ENCODE measurements around the gene TULP3.
A peak's percentile ranks its signal among the peaks of the same experiment; 100 is the strongest.
"Not testable (repeated sequence)": the region's sequence is repeated elsewhere in the genome, so short reads cannot be mapped to it uniquely, and the experiment has no call there.

Gene TULP3, protein sequence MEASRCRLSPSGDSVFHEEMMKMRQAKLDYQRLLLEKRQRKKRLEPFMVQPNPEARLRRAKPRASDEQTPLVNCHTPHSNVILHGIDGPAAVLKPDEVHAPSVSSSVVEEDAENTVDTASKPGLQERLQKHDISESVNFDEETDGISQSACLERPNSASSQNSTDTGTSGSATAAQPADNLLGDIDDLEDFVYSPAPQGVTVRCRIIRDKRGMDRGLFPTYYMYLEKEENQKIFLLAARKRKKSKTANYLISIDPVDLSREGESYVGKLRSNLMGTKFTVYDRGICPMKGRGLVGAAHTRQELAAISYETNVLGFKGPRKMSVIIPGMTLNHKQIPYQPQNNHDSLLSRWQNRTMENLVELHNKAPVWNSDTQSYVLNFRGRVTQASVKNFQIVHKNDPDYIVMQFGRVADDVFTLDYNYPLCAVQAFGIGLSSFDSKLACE
- total RNA-seq, result 4.6 to 16.1 reads per million in 2 donors

DNA sequence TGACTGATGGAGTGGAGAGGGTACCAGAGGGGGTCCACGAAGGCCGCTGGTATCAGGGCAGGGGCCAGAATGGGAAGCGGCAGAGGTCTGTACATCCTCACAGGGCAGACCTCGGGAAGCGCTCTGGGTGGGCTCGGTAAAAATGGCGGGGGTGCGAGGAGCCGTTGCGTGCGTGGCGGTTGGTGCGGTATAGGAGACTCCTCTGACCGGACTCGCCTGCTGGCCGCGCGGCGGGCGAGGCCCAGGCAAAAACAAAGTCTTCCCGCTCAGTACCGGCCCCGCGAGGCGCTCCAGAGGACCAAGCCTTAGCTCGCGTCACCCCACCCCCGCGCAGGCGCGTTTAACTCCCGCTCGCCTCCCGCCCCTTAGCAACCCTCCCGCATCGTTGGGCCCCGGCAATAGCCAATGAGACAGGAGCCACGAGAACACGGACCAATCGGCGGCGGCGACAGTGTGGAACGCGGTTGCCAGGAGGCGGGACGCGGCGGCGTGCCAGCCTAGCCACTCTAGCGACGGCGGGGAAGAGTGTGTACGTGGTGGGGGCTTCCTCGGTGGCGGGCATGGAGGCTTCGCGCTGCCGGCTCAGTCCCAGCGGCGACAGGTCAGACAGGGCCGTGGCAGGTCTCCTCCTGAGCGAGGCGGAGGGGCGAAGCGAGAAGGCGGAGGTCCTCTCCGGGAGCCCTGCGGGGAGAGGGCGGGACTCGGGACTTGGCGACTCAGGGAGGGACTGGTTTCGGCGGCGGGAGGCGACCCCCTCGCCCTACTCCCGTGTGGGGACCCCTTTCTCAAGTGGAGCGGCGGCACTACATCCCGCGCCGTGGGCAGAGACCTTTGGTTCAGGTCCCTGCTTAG is at the start of gene TULP3:
Gene TULP3 (plus strand): TSS at position 504 of the 852 bp plus-strand sequence. CDS start 57 bp downstream, at position 561.
- DNase-seq, result peak; percentile 97

DNA sequence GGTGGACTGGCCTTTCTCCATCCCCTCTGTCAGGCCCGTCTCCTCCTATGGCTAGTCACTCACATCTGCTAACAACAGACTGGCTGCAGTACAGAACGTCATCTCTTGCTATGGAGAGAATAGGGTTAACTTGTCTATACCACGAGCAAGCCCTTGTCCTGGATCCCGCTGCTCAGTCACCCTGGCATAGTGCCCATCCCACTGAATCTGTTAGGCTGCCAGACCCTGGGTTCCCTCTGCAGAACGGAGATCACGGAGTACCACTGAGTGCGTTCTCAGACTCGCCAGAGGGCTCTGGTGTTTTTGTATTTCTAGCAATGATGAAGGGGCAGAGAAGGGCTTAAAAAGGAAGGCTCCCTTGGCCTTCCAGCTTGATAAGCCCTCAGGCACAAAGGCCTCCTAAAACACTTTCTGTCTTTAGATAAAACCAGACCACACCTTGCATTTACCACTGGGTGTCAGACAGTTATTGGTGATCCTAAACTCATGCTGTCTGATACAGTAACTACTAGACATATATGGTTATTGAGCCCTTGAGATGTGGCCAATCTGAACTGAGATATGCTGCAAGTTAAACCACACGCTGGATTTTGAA is 49.5 kb upstream of the TULP3 start:
- no peak for DNase-seq

DNA sequence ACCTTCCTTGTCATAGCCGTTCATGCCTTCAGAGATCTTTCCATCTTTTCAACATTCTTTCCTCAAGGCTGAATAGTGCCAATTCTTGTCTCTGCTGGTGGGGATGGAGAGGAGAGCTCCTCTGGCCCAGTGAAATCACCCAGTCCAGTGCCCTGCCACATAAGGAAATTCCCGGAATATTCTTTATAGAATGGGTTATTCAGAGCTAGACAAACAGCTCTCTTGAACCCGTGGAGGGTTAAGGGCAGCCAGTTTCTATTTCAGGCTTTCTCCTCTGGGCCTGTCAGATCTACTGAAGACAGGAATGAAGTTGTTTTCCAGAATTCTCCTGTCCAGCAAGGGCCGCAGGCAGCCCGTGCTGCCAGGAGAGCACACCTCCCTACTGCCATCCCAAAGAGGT is 47.7 kb upstream of the TULP3 start:
- DNase-seq, result no peak

DNA sequence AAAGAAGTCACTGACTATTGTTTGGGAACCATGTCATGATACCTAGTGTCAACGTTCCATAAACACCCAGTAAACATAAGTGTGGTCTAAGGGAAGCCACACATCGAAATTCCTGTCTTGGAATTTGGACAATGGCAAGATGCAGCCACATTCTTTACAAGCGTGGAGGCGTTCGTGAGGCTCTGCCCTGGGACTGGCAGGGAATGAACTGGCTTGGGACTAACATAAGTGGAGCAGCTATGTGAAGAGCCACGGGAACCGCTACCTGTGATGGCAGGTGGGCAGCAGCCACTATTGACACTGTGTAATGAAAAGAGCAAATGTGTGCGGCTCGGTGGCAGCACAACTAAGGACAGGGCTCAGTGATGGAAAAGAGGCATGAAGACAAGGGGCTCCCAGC is 45.9 kb upstream of the TULP3 start:
- DNase-seq, result no peak

DNA sequence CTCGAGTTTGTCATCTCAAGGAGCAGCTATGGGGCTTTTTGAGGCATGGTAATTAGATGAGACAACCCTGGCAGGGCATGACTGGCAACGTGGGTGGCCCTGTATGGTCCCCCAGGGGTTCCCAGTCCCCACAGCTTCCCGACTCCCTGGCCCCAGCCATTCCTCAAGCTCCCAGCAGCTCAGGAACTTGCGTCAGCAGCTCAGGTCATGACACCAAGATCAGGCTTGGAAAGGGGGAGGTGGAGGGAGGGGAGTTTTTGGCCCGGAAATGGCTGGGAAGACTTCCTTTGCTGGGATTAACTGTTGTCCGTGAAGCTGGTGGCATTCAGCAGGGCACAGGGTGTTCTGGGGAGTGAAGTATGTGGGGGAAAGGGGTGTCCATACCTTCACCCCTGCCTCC is 45.4 kb upstream of the TULP3 start:
- DNase-seq, result no peak

DNA sequence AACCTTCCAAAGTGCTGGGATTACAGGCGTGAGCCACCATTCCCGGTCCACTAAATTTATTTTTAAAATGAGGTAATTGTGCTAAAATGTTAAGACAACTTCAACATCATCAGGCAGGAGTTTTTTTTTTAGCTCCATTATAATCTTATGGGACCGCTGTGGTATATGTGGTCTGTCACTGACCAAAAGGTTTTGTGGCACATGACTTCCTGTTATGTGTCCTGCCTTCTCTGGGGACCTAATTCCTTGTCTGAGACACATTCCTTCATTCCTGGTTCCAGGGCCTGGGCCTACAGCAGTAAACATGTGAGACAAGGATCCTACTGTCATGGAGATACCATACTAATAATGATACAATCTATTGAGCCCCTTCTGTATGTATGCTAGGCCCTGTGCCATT is 38.8 kb upstream of the TULP3 start:
- DNase-seq, result no peak

DNA sequence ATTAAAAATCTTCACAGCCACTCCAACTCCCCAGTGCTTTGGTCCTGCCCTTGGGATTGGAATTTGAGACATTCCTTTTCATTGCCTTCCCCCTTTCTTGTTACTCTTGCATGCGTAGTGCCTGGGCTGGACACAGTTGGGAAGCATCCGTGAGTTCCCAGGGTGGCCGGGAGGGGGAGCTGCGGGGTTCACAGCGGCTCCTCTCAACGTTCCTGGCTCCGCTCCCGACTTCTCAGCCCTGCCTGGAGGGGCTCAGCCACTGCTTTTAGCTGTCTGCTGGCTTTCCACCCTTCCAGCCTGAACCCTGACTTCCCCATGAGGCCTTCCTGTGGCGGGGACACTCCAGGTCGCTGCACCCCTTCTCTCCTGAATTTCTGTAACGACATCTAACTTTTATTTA is 37.1 kb upstream of the TULP3 start:
- DNase-seq, result peak; percentile 31

DNA sequence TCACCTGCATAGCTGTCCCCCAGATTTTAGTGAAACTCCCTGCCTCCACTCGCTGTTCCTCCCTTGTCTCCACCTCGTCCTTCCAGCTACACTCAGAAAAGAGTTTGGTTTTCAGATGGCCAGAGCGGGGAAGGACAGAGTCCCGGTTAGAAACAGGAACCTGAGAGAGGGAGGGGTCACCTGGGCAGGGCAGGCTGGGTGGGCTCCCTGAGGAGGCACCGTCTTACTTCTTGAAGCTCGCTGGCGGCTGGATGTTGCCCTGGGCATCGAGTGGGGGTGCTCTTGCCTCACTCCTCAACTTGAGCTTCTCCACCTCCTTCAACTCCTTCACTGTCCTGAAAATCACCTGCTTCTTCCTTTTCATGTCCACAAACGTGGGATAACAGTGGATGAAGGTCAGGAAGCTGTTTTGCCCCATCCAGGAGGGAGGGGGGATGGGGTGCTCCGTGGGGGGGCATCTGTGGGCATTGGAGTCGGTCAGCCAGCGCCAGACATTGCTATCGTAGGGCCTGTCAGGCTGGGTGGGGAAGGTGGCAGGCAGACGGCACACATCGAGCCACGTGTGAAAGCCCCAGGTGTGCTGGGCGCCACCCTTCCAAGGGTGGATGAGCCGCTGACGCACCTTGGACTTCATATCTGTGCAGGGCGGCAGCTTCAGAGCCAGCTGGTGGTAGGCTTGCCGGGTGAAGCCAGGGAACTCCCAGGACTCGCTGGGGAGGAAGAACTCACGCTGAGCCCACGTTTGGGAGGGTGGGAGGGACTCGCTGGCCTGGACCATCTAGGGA is 35.8 kb upstream of the TULP3 start:
- no peak for DNase-seq

DNA sequence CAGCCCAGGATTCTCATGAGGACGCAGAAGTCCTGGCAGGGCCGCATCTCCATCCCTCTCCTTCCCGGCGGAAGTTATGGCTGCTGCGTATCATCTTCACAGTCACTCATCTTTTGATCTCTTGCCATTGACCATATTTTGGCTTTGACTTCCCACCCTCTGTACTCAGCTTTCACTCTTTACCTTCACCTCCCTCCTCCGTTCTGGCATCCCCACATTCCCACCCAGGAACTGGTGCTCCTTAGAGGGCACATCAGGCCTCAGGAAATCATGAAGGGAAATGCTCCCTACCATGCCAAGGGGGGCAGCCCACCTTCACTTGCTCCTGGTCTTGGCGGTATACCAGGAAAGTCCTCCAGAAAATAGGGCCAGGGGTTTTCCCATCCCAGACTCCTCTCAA is 35.1 kb upstream of the TULP3 start:
- no peak for DNase-seq

DNA sequence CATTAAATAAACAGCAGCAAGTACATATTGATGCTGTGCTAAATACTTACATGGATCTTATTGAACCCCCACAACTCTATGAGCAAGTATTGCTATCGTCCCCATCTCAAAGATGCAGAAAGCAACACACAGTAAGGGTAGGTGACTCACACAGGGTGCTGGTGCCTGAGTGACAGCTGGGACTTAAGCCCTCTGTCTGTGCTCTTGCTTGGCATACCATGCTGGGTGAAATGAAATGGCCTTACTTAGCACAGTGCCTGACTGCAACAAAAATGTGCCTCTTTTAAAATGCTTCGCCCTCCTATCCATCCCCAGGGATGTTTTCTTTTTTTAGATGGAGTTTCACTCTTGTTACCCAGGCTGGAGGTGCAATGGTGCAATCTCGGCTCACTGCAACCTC is 34.6 kb upstream of the TULP3 start:
- DNase-seq, result no peak

DNA sequence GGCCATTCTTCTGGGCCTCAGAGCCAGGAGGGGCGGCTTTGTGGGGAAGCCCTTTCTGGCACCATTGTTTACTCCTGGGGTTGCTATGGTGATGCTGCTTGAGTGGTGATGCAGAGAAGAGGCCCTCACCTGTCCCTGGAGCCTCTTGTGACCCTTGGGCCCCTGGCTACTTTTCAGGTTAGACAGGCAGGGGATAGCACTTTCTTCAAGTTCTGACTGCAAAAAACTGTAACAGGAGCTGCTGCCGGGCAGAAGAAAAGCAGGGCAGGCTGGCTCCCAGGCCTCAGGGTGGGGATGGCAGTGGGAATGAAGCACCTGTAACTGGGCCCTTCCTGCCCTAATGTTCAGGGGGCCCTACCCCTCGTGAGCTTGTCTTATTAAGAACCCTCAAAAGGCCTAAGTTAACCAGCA is 33.7 kb upstream of the TULP3 start, which contains the start of gene TEX52:
Gene TEX52 (minus strand): TSS at position 19 of the 411 bp plus-strand sequence. CDS start 13 bp downstream, at position 6.
- DNase-seq, result no peak

DNA sequence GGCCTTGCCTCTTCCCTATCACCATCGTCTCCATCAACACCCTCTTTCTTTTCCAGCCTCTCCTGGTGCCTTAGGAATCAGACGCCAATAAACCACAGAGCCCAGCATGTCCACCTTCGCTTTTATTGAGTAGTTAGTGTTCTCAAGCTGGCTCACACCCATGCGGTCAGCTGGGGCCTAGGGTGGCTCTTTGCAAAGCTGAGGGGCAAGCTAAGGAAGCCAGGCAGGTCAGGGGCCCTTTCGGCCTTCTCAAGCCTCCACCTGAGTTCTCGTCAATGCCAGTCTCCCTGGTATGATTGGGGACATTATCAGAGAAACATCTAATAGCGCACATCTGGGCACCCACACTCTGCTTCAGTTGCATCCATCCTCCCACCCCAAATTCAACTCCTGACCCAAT is 33.1 kb upstream of the TULP3 start:
- DNase-seq, result no peak

DNA sequence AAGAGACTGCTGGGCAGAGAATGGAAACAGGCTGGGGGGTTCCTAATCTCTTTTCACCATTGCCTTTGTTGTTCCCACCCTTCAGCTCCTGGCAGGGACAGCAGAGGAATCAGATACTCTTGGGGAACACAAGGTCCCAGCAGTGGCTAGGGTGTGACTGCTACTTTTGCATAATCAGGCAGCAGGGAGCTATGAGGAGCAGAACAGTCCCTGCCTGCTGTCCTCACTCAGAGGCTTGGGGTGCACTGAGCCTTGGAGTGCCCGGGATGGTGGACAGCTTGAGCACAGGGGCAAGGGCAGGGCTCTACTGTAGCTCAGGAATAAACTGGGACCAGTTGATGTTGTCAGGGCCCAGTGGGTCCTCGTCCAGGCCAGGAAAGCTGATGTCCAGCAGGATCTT is 32.4 kb upstream of the TULP3 start:
- no peak for DNase-seq

DNA sequence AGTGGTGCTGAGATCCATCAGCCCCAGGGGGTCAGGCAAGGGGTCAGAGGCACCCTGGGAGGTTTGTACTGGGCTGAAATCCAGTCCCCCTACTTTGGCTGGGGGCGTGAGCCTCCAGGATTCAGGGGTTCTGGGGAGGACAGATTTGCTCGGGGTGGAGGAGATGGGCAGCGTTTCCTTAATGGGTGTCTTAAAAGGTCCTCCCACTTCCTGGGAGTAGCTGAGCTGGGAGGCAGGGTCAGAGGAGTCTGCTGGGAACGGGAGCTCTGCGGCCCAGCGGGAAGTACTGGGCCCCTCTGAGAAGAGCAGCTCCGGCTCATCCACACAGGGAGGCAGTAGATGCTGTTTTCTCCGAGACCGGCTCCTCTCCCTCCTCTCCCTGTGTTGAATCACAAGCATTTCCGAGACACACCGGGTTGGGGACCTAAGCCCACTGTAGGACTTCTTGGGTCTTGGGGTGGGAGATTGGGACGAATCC is 31.7 kb upstream of the TULP3 start:
- DNase-seq, result no peak

DNA sequence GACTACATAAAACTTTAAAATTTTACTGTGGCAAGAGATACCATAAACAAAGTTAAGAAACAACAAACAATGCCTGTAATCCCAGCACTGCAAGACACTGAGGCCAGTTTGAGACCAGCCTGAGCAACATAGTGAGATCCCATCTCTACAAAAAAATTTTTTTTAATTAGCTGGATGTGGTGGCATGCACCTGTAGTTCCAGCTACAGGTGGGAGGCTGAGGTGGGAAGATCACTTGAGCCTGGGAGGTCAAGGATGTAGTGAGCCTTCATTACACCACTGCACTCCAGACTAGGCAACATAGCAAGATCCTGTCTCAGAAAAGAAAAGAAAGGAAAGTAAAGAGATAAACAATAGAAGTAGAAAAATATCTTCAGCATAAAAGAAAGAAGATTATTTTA is 30.5 kb upstream of the TULP3 start:
- DNase-seq, result no peak

DNA sequence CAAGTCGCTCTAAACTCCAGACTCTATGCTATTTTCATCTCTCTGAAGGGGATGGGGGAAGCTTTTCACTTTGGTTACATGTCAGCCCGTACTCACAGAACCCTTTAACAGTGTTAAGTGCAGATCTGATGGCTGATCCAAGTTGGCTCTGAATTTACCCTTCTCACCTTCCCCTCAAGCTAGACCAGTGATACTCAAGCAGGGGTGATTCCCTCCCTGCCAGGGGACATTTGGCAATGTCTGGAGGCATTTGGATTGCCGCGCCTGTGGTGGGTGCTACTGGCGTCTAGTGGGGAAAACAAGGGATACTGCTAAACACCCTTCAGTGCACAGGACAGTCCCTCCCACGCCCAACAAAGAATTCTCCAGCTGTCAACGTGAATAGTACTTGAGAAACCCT is 27.8 kb upstream of the TULP3 start:
- DNase-seq, result no peak

DNA sequence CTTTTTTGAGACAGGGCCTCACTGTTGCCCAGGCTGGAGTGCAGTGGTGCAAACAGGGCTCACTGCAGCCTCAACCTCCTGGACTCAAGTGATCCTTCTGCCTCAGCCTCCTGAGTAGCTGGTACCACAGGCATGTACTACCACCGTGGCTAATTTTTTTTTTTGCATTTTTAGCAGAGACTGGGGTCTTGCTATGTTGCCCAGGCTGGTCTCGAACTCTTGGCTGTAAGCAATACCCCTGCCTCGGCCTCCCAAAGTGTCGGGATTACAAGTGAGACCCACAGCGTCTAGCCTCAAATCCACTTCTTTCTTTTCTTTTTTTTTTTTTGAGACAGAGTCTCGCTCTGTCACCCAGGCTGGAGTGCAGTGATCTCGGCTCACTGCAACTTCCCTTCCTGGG is 27.3 kb upstream of the TULP3 start:
- not testable (repeated sequence) for DNase-seq

DNA sequence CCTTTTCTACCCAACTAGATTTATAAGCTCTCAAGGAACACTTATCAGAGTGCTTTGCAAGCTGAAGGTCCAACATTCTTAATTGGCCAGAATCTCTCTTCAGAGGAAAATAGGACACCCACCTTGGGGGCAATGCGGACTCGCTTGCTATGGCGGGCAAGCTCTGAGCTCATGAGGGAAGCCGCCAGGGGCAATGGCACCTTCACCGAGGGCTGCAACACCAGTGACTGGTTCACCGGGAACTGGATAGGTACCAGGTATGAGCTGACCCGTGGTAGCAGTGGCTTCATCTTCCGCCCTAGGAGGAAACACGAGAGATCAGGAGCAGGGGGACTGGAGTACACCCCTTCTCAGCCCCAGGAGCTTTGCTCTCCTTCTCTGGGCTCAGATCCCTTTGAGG is 26.5 kb upstream of the TULP3 start:
- no peak for DNase-seq

DNA sequence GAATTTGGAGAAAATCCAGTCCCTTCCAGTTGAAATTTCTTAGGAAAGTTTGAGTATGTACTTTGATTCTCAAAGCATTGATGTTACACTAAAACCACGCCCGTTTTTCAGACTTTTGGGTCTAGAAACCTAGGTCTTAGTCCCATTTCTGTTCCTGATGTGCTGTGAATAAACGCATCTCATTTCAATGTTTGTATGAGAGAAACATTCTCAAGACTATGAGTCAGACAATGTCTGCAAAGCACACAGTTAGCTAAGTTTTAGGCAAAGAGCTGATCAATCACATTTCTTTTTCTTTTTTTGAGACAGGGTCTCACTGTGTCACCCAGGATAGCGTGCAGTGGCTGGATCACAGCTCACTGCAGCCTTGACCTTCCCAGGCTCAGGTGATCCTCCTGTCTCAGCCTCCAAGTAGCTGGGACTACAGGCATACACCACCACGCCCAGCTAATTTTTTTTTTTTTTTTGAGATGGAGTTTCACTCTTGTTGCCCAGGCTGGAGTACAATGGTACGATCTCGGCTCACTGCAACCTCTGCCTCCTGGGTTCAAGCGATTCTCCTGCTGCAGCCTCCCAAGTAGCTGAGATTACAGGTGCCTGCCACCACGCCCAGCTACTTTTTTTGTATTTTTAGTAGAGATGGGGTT is 21.6 kb upstream of the TULP3 start:
- DNase-seq, result not testable (repeated sequence)

DNA sequence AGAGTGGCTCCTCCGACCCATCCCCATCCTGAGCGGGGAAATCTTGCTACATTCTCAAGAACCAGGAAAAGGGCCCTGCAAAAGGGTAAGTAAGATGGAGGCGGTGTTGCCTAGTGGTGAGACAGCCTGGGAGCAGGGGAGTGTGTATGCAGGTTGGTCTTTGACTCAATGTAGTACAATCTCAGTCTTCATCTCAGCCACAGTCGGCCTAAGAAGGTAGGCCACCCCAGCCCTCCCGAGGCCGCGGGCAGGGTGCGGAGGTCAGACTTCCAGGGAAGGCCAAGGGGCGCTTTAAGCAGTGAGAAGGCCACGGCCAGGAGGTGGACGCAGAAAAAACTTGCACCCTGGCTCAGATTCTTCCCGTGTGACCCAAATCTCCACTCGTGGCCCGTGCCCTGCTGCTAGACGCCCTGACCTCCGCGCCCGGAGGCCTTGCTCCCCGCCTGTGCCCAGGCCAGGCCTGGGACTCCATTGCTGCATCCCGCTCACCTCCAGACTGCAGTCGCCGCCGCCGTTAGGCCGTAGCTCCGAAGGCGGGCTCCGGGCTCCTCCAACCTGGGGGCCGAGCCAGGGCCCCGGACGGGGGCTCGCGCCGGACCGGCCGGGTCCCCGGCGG is 14.2 kb upstream of the TULP3 start:
- DNase-seq, result no peak
